Smooth muscle cell (in vitro differentiated cells): Measurements from ENCODE around the gene ARFIP1. TPM values are rescaled to one million over a fixed set of nuclear protein-coding genes. Genes with fewer than 3 reads are reported as not detected.

Experiments used
- DNase-seq: peaks from one replicate; lab custom pipeline; 2025; ENCODE audit not compliant: unreplicated experiment; lab: John Stamatoyannopoulos, UW
- H2AFZ ChIP-seq: fragments of 200-600 bp; sonication (generic); 2 replicates; pipeline ENCODE4 v1.6.0; 2016; ENCODE audit warnings: antibody characterized with exemption, low read depth, mild to moderate bottlenecking
- H3F3A ChIP-seq: fragments of 200-600 bp; sonication (generic); 2 replicates; pipeline ENCODE4 v1.6.0; 2017; ENCODE audit warnings: antibody characterized with exemption, low read depth
- H3K27ac ChIP-seq: fragments of 200-600 bp; sonication (generic); 2 replicates; pipeline ENCODE4 v1.5.1; 2016; ENCODE audit warnings: low read depth, mild to moderate bottlenecking
- H3K27me3 ChIP-seq: fragments of 200-600 bp; sonication (generic); 2 replicates; pipeline ENCODE4 v1.6.1; 2016; ENCODE audit warnings: low read depth, mild to moderate bottlenecking
- H3K36me3 ChIP-seq: fragments of 200-600 bp; sonication (generic); 2 replicates; pipeline ENCODE4 v1.5.1; 2016; ENCODE audit warnings: low read depth
- H3K4me1 ChIP-seq: fragments of 200-600 bp; sonication (generic); 2 replicates; pipeline ENCODE4 v1.5.1; 2016; ENCODE audit warnings: low read depth
- H3K4me2 ChIP-seq: fragments of 200-600 bp; sonication (generic); 2 replicates; pipeline ENCODE4 v1.6.0; 2016; ENCODE audit warnings: mild to moderate bottlenecking
- H3K4me3 ChIP-seq: fragments of 200-600 bp; sonication (generic); 2 replicates; pipeline ENCODE4 v1.5.1; 2016; ENCODE audit warnings: mild to moderate bottlenecking
- H3K79me2 ChIP-seq: fragments of 200-600 bp; sonication (generic); 2 replicates; pipeline ENCODE4 v1.6.0; 2016; ENCODE audit warnings: low read depth, mild to moderate bottlenecking
- H3K9ac ChIP-seq: fragments of 200-600 bp; sonication (generic); 2 replicates; pipeline ENCODE4 v1.6.0; 2016; ENCODE audit warnings: low read depth
- H3K9me3 ChIP-seq: fragments of 200-600 bp; sonication (generic); replicated peaks from 2 replicates; pipeline ENCODE4 v1.5.1; 2016; ENCODE audit warnings: low read depth
- H4K20me1 ChIP-seq: fragments of 200-600 bp; sonication (generic); 2 replicates; pipeline ENCODE4 v1.6.0; 2016; ENCODE audit warnings: low read depth
- WGBS: methylation state at CpG from one replicate; pipeline ENCODE4 v1.1.7; 2016; ENCODE audit warnings: low lambda C conversion rate; 5-methylcytosine and 5-hydroxymethylcytosine counted together
- polyA plus RNA-seq: library from polyadenylated mRNA; unstranded; fragments of >200 nt; fragmentation: Nextera tagmentation; extraction: Ambion mirVana; gene quantifications from 2 replicates; pipeline ENCODE4 v1.2.1, GENCODE V29; 2016
- total RNA-seq: library from RNA; depleted of rRNA; stranded (reverse); fragments of >200 nt; gene quantifications from 2 replicates; pipeline ENCODE4 v1.2.3, GENCODE V29; 2014
- TF ChIP-seq, protein P1 (sequence below): fragments of 200-600 bp; sonication (generic); IDR thresholded peaks from 2 replicates; pipeline ENCODE4 v1.5.1; 2017; ENCODE audit warnings: borderline replicate concordance, mild to moderate bottlenecking, antibody characterized with exemption; ENCODE audit not compliant: insufficient read depth, poor library complexity, severe bottlenecking

The ARFIP1 gene
- total and polyA plus RNA-seq, 2 experiments from 2014 or later = 21.3 to 37.7 TPM

DNA sequence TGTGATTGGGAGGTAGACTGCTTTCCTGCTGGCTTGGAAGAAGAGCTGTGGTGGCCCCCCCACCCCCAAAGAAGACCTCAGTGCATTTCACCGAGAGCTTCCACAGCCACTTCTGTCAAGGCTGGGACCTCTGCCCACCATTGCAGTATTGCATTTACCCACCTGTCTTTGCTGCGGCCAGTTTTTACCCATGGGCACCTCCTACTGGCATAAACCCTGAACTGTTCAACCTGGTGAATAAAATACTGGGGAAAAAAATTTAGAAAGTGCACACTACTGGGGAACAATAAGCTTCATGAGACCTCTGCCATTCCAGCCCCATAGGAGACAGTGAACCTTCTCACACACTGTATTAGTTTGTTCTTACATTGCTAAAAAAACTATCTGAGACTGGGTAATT is 40.3 kb downstream of the ARFIP1 start:
- H3K9me3 ChIP-seq = peaks cover 3% of the 10 kb centered on the region
- H3K36me3 ChIP-seq = no peaks in the 10 kb centered on the region
- TF ChIP-seq, protein P1, sequence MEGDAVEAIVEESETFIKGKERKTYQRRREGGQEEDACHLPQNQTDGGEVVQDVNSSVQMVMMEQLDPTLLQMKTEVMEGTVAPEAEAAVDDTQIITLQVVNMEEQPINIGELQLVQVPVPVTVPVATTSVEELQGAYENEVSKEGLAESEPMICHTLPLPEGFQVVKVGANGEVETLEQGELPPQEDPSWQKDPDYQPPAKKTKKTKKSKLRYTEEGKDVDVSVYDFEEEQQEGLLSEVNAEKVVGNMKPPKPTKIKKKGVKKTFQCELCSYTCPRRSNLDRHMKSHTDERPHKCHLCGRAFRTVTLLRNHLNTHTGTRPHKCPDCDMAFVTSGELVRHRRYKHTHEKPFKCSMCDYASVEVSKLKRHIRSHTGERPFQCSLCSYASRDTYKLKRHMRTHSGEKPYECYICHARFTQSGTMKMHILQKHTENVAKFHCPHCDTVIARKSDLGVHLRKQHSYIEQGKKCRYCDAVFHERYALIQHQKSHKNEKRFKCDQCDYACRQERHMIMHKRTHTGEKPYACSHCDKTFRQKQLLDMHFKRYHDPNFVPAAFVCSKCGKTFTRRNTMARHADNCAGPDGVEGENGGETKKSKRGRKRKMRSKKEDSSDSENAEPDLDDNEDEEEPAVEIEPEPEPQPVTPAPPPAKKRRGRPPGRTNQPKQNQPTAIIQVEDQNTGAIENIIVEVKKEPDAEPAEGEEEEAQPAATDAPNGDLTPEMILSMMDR = no peak
- WGBS = 94% methylated on average over 2 of the region's 2 CpGs
- H4K20me1 ChIP-seq = no peaks in the 10 kb centered on the region
- no peak overlapping the region for H3K27ac ChIP-seq
- H3K79me2 ChIP-seq = no peaks in the 10 kb centered on the region
- no peaks in the 10 kb centered on the region for H3K27me3 ChIP-seq
- DNase-seq = no peak
- no peak overlapping the region for H2AFZ ChIP-seq
- no peak overlapping the region for H3K4me2 ChIP-seq
- H3K4me1 ChIP-seq = no peaks in the 10 kb centered on the region
- no peaks in the 10 kb centered on the region for H3F3A ChIP-seq
- no peak overlapping the region for H3K9ac ChIP-seq
- H3K4me3 ChIP-seq = no peak overlapping the region

DNA sequence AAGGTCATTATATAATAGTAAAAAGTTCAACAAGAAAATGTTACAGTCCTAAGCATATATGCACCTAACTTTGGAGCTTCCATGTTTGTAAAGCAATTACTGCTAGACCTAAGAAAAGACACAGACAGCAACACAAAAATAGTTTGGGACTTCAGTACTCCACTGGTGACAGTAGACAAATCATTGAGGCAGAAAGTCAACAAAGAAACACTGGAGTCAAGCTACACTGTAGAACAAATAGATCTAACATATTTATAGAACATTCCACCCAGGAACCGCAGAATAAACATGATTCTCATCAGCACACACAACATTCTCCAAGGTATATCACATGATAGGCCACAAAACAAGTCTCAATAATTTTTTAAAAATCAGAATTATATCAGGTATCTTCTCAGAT is 42.6 kb downstream of the ARFIP1 start:
- no peaks in the 10 kb centered on the region for H3K4me1 ChIP-seq
- no peaks in the 10 kb centered on the region for H3K79me2 ChIP-seq
- no peaks in the 10 kb centered on the region for H4K20me1 ChIP-seq
- 97% methylated on average over 1 of the region's 1 CpG for WGBS
- no peak overlapping the region for H3K4me2 ChIP-seq
- no peaks in the 10 kb centered on the region for H3K36me3 ChIP-seq
- no peak overlapping the region for H3K27ac ChIP-seq
- peaks cover 3% of the 10 kb centered on the region for H3K9me3 ChIP-seq
- no peaks in the 10 kb centered on the region for H3K27me3 ChIP-seq
- no peaks in the 10 kb centered on the region for H3F3A ChIP-seq
- no peak overlapping the region for H2AFZ ChIP-seq
- DNase-seq = no peak
- TF ChIP-seq, protein P1 = no peak
- H3K9ac ChIP-seq = no peak overlapping the region
- no peak overlapping the region for H3K4me3 ChIP-seq

DNA sequence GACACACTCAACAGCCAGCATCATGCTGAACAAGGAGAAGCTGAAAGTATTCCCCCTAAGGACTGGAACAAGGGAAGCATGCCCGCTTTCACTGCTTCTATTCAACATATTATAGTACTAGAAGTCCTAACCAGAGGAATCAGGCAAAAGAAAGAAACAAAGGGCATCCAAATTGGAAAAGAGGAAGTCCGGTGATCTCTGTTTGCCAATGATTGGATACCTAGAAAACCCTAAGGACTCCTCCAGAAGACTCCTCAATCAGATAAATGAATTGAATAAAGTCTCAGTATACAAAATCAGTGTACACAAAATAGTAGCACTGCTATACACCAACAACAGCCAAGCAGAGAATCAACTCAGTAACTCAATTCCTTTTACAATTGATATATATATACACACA is 44.8 kb downstream of the ARFIP1 start:
- no peak overlapping the region for H3K4me3 ChIP-seq
- TF ChIP-seq, protein P1 = no peak
- H3K79me2 ChIP-seq = no peaks in the 10 kb centered on the region
- H3F3A ChIP-seq = no peaks in the 10 kb centered on the region
- H3K36me3 ChIP-seq = no peaks in the 10 kb centered on the region
- WGBS = 98% methylated on average over 2 of the region's 2 CpGs
- H3K27me3 ChIP-seq = no peaks in the 10 kb centered on the region
- peaks cover 3% of the 10 kb centered on the region for H3K9me3 ChIP-seq
- no peak overlapping the region for H2AFZ ChIP-seq
- H3K4me1 ChIP-seq = no peaks in the 10 kb centered on the region
- H3K9ac ChIP-seq = no peak overlapping the region
- H3K27ac ChIP-seq = no peak overlapping the region
- no peak for DNase-seq
- H3K4me2 ChIP-seq = no peak overlapping the region
- no peaks in the 10 kb centered on the region for H4K20me1 ChIP-seq

DNA sequence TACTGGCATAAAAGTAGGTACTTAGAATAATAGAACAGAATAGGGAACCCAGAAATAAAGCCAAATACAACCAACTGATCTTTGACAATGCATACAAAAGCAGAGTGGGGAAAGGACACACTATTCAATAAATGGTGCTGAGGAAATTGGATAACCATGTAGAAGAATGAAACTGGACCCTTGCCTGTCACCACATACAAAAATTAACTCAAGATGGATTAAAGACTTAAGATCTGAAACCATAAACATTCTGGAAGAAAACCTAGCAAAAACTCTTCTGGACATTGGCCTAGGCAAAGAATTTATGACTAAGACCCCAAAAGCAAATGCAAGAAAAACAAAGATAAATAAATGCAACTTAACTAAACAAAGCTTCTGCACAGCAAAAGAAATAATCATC is 45.6 kb downstream of the ARFIP1 start:
- Histone ChIP-seq H3K9me3 (peaks cover 3% of the 10 kb centered on the region), H3K9ac (no peak overlapping the region), H3K4me2 (no peak overlapping the region), H3K27ac (no peak overlapping the region), H3F3A (no peaks in the 10 kb centered on the region), H3K36me3 (no peaks in the 10 kb centered on the region), H2AFZ (no peak overlapping the region), H3K4me1 (no peaks in the 10 kb centered on the region), H3K79me2 (no peaks in the 10 kb centered on the region), H3K27me3 (no peaks in the 10 kb centered on the region), H4K20me1 (no peaks in the 10 kb centered on the region), H3K4me3 (no peak overlapping the region)
- TF ChIP-seq, protein P1 = no peak
- no peak for DNase-seq
